ENCODE data around the gene MSMO1.

The MSMO1 gene

DNA sequence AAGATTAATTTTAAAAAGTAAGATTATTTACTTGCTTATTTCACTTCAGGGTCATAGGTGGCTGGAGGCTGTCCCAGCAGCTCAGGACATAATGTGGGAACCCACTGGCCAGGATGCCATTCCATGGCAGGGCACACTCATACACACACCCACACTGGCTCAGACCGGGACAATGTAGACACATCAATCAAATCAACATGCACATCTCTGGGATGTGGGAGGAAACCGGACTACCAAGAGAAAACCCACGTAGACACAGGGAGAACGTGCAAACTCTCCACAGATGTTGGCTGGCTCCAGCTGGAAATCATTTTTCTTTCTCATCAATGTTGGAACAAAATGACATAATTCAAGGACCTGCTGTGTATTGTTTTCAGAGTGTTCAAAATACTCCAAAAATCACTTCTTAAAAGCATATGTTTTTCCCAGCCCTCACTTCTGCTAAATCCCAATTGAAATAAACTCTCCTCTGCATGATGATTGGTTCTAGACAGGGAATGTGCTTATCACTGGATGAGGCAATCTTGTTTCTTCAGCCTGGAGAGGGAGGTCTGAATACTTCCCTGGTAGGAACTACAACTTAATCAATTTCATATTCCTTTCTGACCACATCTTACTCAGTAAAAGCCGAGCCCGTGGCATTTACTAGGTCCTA lies 32.7 kb downstream of the MSMO1 start:
- DNase-seq (ENCODE audit: low read depth in 2 of 2): no peak

- DNase-seq (ENCODE audit: low read depth in 2 of 2): no peak
These were observed 33.7 kb downstream of the MSMO1 start for GRCh38 chr4:165360985-165361670.

DNA sequence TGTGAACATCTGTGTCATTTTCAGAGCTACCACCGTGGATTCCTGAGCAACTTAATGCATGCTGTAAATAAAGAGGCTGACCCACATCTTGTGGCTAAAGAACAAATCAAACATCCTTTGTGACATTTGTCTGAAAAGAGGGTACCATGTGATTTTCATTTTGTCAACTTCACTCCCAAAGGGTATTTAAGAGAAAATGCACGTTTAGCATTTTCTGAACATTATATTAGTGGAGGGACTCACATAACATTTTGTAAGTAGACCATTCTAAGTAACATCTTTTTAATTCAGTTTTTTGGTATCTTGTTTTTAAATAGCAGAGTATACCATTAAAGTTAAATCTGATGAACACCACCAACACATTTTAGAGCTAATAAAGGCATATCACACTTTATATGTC lies 34.3 kb downstream of the MSMO1 start:
- no peak for DNase-seq (ENCODE audit: low read depth in 2 of 2)

DNA sequence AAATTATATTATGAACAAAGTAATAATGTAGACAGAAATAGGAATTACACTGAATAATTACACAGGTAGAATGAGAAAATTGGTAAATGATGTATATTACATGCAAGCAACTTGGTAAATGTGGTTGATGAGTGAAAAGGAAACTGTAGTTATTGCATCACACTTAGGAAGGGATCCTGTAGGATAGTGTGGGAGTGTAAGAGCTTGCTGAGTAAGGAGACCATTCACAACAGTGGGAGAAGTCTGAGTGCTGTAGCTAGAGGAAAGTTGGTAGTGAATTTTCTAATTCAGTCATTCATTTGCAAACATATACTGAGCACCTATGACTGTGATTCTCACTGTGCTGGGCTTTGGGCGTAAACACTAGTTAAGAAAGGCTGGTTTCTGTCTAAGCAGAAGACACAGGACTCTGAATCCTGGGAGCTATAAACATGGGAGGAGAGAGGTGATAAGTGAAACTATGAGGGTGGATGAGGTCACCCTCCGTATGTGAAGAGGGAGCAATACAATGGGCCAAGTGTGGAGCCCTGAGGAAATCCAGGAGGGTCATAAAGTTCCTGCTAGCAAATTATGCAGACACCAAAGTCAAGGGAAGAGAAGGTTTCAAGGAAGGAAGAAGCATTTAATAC lies 37.1 kb downstream of the MSMO1 start:
- DNase-seq (ENCODE audit: low read depth in 2 of 2): no peak

DNA sequence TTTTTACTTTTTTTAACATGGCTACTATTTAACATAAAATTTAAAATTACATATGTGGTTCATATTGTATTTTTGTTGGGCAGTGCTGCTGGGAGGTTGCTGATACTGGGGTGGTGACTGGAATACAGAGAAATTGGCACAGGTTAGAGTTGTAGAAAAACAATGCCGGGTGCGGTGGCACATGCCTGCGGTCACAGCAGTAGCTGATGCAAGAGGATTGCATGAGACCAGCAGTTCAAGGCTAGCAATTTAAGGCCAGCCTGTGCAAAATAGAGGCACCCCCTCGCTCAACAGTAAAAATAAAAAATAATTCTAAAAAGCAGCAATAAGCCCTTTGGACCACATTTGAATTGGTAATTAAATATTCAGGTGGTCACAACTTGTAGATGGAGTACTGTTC lies 39.6 kb downstream of the MSMO1 start:
- DNase-seq (ENCODE audit: low read depth in 2 of 2): no peak

GRCh38 chr4:165368114-165368513 lies 40.6 kb downstream of the MSMO1 start:
- DNase-seq (ENCODE audit: low read depth in 2 of 2): no peak

DNA sequence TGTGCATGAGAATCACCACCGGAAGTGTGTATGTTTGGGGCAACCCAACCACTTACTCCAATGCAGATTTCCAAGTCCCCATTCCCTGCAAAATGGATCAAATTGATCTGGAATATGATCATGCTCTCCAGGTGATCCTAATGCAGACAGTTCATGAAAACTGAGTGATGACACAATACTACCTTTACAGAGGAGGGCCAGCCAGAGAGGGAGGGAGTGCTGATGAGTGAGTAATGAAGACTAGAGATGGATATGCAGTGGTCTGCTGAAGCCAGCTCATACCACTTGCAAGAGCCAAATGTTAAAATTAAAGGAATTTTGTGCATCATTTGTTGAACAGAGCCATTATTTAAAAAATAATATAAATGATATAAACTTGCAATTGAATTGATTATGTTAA lies 41.1 kb downstream of the MSMO1 start:
- DNase-seq (ENCODE audit: low read depth in 2 of 2): no peak

DNA sequence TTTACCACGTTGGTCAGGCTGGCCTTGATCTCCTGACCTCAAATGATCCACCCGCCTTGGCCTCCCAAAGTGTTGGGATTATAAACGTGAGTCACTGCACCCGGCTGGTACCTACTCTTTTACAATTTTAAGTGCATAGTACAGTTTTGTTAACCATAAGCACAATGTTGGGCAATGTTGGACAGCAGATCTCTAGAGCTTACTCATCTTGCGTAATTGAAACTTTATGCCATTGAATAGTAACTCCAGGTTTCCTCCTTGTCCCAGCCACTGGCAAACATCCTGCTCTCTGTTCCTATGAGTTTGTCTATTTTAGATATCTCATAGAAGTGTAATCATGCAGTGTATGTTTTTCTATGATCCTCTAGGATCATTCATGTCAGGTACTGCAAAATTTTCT lies 42.1 kb downstream of the MSMO1 start:
- DNase-seq (ENCODE audit: low read depth in 2 of 2): no peak

GRCh38 chr4:165370530-165370929 lies 43.1 kb downstream of the MSMO1 start:
- DNase-seq (ENCODE audit: low read depth in 2 of 2): no peak

- DNase-seq (ENCODE audit: low read depth in 2 of 2): no peak
These were observed 48.0 kb downstream of the MSMO1 start for GRCh38 chr4:165375465-165375864.

DNA sequence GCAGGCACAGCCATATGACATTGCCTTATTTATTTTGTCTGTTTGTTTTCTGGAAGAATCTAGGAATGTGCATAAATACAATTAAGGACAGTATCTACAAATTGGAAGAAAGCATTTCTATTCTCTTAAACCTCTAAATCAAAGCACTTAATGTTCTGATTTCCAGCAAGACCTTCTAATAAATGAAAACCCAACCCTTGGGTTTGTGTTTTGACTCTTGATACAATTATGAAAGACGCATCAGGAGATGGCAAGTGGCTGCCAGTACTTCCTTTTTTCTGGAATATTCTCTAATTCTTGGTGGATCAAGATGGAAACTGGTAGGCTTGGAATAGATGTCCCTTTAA lies 50.9 kb downstream of the MSMO1 start:
- no peak for DNase-seq (ENCODE audit: low read depth in 2 of 2)

- peak; percentile 45 to 50 for DNase-seq (ENCODE audit: low read depth in 2 of 2)
These were observed 51.5 kb downstream of the MSMO1 start, which contains the start of gene CPE for GRCh38 chr4:165378745-165379677. Gene CPE (plus strand): TSS chr4:165379008. CDS start chr4:165379222, 214 bp downstream.

GRCh38 chr4:165379678-165380064 lies 52.2 kb downstream of the MSMO1 start:
- DNase-seq (ENCODE audit: low read depth in 2 of 2): no peak

- no peak for DNase-seq (ENCODE audit: low read depth in 2 of 2)
These were observed 53.3 kb downstream of the MSMO1 start for GRCh38 chr4:165380805-165381204.

GRCh38 chr4:165381821-165382373 lies 54.4 kb downstream of the MSMO1 start:
- no peak for DNase-seq (ENCODE audit: low read depth in 2 of 2)

DNA sequence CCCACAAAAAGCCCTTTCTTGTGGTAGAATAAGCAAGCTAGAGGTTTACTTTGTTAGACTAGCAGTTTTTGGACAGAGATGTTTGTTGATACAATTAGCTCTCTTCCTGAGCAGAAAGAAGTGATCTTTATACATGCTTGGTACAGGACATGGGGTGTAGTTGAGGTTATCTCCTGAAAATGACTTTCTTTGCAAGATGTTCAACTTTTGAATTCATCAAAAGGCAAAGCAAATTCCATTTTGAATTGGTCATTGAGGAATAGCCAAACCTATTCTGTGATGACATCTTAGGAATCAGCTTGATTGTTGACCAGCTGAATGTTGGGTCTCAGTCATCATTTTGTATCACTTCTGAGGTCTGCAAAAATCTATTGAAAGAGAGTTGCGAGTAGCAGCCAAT lies 55.2 kb downstream of the MSMO1 start:
- no peak for DNase-seq (ENCODE audit: low read depth in 2 of 2)

- DNase-seq (ENCODE audit: low read depth in 2 of 2): no peak
These were observed 56.2 kb downstream of the MSMO1 start for GRCh38 chr4:165383591-165384073.

GRCh38 chr4:165384186-165384585 lies 56.7 kb downstream of the MSMO1 start:
- no peak for DNase-seq (ENCODE audit: low read depth in 2 of 2)

DNA sequence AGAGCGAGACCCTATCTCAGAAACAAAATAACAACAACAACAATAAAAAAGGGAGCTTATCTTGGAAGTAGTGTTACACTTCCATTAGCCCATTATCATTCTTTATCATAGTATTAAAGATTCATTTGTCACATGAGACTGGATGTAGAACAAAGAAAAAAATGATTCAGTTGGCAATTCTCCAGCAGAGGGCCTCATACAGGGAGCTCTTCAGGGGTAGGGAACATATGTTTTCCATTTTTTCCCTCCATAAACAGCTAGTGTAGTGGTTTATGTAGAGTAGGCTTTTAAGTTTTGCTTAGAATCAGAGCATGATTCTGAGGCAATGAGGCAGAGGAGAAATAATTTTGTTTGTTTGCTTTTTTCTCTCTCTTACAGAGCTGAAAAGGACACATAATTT lies 57.1 kb downstream of the MSMO1 start:
- DNase-seq (ENCODE audit: low read depth in 2 of 2): no peak

DNA sequence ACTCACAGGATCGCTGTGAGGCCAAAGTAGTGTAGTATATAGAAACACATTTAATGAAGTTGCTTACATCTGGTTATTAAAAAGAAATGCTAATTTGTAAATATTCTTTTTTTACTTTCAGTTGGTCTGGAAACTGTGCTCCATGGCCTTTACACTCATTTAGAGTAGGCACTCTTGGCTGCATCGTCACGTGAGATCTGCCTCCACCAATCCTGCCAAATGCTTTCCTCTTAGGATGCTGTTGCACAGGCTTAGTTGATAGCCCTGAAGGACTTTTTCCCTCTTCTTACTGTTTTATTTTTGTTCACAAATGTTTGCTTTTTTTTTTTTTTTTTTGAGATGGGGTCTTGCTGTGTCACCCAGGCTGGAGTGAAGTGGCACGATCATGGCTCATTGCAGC lies 57.7 kb downstream of the MSMO1 start:
- no peak for DNase-seq (ENCODE audit: low read depth in 2 of 2)

DNA sequence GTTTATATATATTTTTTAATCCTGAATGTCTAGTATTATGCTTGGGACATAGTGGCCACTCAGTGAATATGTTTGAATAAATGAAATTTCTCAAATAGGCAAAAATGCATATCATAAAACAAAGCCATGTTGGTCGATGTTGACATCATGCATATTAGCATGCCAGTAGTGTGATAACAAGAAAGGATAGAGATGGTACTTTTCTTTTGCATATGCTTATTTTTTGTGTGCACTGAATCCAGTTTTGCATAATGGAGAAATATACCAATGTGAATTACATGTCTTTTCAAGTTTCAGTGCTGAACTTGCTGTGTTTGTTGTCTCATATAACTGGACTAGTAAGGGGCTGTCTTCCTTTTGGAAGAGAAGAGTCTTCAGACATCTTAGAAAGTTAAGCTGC lies 58.9 kb downstream of the MSMO1 start:
- no peak for DNase-seq (ENCODE audit: low read depth in 2 of 2)

- DNase-seq (ENCODE audit: low read depth in 2 of 2): no peak
These were observed 61.3 kb downstream of the MSMO1 start for GRCh38 chr4:165388756-165389155.
